Right lobe of liver (tissue), 4 donors: ENCODE results near the gene HLA-E.

Experiments
- POLR2A ChIP-seq: fragments of 450-650 bp; IDR thresholded peaks from one replicate; pipeline ENCODE4 v1.6.1; 2017; ENCODE audit warnings: antibody characterized with exemption, mild to moderate bottlenecking
- TF ChIP-seq, protein P1 (sequence below), 4 donors: fragments of 200-600 bp in 3 of 4; fragments of 450-650 bp in 1 of 4; IDR thresholded peaks; one replicate each; pipeline versions ENCODE4 v1.5.1 to v1.8.0; 2016 to 2022; ENCODE audit warnings: antibody characterized with exemption in 4 of 4, mild to moderate bottlenecking in 2 of 4
- donor health status: DM: no; HTN: no; CAD: no.
- donor health status: DM: no; HTN: no; CAD: no.
- donor health status: DM: no; HTN: yes; CAD: no.

- TF ChIP-seq, protein P1, sequence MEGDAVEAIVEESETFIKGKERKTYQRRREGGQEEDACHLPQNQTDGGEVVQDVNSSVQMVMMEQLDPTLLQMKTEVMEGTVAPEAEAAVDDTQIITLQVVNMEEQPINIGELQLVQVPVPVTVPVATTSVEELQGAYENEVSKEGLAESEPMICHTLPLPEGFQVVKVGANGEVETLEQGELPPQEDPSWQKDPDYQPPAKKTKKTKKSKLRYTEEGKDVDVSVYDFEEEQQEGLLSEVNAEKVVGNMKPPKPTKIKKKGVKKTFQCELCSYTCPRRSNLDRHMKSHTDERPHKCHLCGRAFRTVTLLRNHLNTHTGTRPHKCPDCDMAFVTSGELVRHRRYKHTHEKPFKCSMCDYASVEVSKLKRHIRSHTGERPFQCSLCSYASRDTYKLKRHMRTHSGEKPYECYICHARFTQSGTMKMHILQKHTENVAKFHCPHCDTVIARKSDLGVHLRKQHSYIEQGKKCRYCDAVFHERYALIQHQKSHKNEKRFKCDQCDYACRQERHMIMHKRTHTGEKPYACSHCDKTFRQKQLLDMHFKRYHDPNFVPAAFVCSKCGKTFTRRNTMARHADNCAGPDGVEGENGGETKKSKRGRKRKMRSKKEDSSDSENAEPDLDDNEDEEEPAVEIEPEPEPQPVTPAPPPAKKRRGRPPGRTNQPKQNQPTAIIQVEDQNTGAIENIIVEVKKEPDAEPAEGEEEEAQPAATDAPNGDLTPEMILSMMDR (IDR thresholded peaks at IDR 0.05), result no peak
- no peak for TF ChIP-seq POLR2A
Measured at GRCh38 chr6:30487926-30488325, 1.4 kb upstream of the HLA-E start.
